K562 (cell line): ENCODE measurements around the gene PHTF1.

Source experiments
- KLF13 ChIP-seq: fragments of 450-650 bp; IDR thresholded peaks from 2 replicates; pipeline ENCODE4 v1.6.1; 2016; ENCODE audit warnings: missing genetic modification characterization, low read depth, mild to moderate bottlenecking, missing compliant biosample characterization, moderate library complexity, borderline replicate concordance
- POLR2AphosphoS5 ChIP-seq: IDR thresholded peaks from 2 replicates; pipeline ENCODE4 v1.6.1; 2011; ENCODE audit warnings: mild to moderate bottlenecking, low read depth, low read length, moderate library complexity; ENCODE audit not compliant: control insufficient read depth, insufficient read depth
- RBBP5 ChIP-seq: fragments of 200-600 bp; sonication (generic); IDR thresholded peaks from 2 replicates; pipeline ENCODE4 v1.6.1; 2012; ENCODE audit warnings: borderline replicate concordance, mild to moderate bottlenecking, low read length, control low read depth, inconsistent platforms; ENCODE audit not compliant: insufficient read depth, poor library complexity, severe bottlenecking
- TOE1 ChIP-seq, 2 experiments: fragments of 450-650 bp in 1 of 2; sonication (generic) in 1 of 2; formaldehyde crosslinking in 1 of 2; IDR thresholded peaks; 2 replicates each; pipeline versions ENCODE4 v1.7.1 to v1.8.0; 2016 to 2022; ENCODE audit warnings: borderline replicate concordance in 2 of 2, mild to moderate bottlenecking in 2 of 2, antibody characterized with exemption in 1 of 2, inconsistent platforms in 1 of 2, low read depth in 1 of 2, missing genetic modification reagents in 1 of 2, moderate library complexity in 1 of 2

DNA sequence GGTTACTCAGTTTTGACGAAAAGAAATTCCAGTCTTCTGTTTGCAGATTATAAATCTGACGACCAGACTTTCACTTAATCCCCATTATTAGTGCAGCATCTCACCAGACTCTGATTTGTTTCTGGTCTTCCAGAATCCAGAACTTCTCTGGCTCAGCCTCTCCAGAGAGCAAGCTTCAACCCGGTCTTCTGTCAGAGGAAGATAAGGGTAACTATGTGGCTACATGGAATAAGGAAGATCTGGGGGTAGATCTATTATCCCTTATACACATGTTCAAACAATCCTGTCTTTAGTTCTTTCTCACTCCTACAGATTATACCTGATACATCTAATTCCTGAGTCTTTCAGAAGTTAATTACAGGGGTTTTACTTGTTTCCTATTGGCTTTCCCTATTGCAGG, 9.9 kb downstream of the PHTF1 start:
- TF ChIP-seq RBBP5 (no peak), KLF13 (tag) (no peak), POLR2AphosphoS5 (0 out of 2 replicates have a peak, but pooled peaks have one; percentile 36), TOE1 (IDR thresholded peaks at IDR 0.05; ENCODE audit: borderline replicate concordance) (no peak), TOE1 (CRISPR knock-in tag; IDR thresholded peaks at IDR 0.05; ENCODE audit: borderline replicate concordance, low read depth) (no peak)
